ENCODE measurements around the gene RUFY3.

The RUFY3 gene

GRCh38 chr4:70712150-70712549 lies 9.6 kb upstream of the RUFY3 start:
- H3K4me1 ChIP-seq, result peaks cover 24 to 89% (median 37%) of the 10 kb centered on the region in 10 experiments
- H3K27me3 ChIP-seq, result no peaks in the 10 kb centered on the region
- peaks cover 0 to 24% (median 0%) of the 10 kb centered on the region in 11 experiments; a peak in 4 of 22 replicates for H4K20me1 ChIP-seq
- H3K9ac ChIP-seq, result no peak overlapping the region
- no peak overlapping the region for H3K4me3 ChIP-seq
- no peaks in the 10 kb centered on the region for H3K9me3 ChIP-seq (replicated peaks in 1 of 11)
- TF ChIP-seq Cebpa-rat (IDR thresholded peaks at IDR 0.05), result no peak
- no peak overlapping the region; a peak in 1 of 22 replicates for H3K27ac ChIP-seq
- no peaks in the 10 kb centered on the region for H3K36me3 ChIP-seq
- H3K4me2 ChIP-seq, result peak overlapping the region in 4 of 11 experiments; percentile 46 to 88 (median 81); a peak in 5 of 22 replicates

- peak overlapping the region; percentile 15 to 90 (median 73) for H3K4me2 ChIP-seq
These were observed 8.9 kb upstream of the RUFY3 start for GRCh38 chr4:70712604-70713452.

DNA sequence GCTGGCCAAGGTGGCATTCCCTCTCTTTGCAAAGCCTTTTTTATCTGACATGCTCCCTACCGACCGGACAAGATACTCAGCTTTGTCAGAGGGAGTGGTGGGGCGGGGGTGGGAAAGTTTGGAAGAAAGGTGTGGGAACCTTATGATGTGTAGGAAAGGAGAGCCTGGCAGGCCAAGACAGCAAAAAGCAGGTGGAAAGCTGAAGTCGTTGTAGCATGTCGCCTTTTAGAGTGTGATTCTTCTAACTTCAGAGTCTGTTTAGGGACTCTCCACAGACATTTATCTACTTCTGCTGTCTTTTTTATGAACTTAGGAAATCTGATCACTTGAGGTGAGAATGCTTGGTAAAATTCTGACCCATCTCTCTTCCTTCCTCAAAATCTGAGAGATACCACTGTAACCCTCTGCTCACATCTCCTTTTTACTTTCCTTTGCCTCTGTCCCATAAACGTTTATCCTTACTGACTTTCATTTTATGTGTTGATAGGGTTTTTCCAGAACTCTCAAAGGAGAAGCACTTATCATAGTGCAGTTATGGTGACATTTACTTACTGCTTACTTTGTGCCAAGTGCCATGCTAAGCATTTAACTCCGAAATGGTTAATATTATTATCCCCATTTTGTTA lies 8.2 kb upstream of the RUFY3 start:
- Histone ChIP-seq H3K9ac (peak overlapping the region in 6 of 11 experiments; percentile 2 to 65 (median 50); a peak in 9 of 22 replicates), H3K27me3 (no peaks in the 10 kb centered on the region), H3K4me3 (peak overlapping the region in 3 of 10 experiments; percentile 4 to 20 (median 16); a peak in 1 of 20 replicates), H3K4me2 (peak overlapping the region; percentile 15 to 90 (median 73)), H4K20me1 (peaks cover 0 to 21% (median 0%) of the 10 kb centered on the region in 11 experiments; a peak in 3 of 22 replicates), H3K27ac (peak overlapping the region in 9 of 11 experiments; percentile 18 to 81 (median 61); a peak in 13 of 22 replicates), H3K4me1 (peaks cover 22 to 90% (median 33%) of the 10 kb centered on the region in 10 experiments), H3K36me3 (no peaks in the 10 kb centered on the region), H3K9me3 (replicated peaks in 1 of 11) (no peaks in the 10 kb centered on the region)
- no peak for TF ChIP-seq Cebpa-rat (IDR thresholded peaks at IDR 0.05)

More at GRCh38 chr4:70712604-70713452, 8.9 kb upstream of the RUFY3 start:
- H4K20me1 ChIP-seq, result peaks cover 0 to 21% (median 0%) of the 10 kb centered on the region in 11 experiments; a peak in 3 of 22 replicates
- H3K4me3 ChIP-seq, result peak overlapping the region in 3 of 10 experiments; percentile 4 to 20 (median 16); a peak in 1 of 20 replicates
- peak overlapping the region in 6 of 11 experiments; percentile 2 to 65 (median 49); a peak in 8 of 22 replicates for H3K9ac ChIP-seq
- TF ChIP-seq Cebpa-rat (IDR thresholded peaks at IDR 0.05), result no peak
- H3K9me3 ChIP-seq (replicated peaks in 1 of 11), result no peaks in the 10 kb centered on the region
- peak overlapping the region in 9 of 11 experiments; percentile 18 to 81 (median 61); a peak in 12 of 22 replicates for H3K27ac ChIP-seq
- H3K36me3 ChIP-seq, result no peaks in the 10 kb centered on the region
- H3K27me3 ChIP-seq, result no peaks in the 10 kb centered on the region
- peaks cover 22 to 89% (median 33%) of the 10 kb centered on the region in 10 experiments for H3K4me1 ChIP-seq

DNA sequence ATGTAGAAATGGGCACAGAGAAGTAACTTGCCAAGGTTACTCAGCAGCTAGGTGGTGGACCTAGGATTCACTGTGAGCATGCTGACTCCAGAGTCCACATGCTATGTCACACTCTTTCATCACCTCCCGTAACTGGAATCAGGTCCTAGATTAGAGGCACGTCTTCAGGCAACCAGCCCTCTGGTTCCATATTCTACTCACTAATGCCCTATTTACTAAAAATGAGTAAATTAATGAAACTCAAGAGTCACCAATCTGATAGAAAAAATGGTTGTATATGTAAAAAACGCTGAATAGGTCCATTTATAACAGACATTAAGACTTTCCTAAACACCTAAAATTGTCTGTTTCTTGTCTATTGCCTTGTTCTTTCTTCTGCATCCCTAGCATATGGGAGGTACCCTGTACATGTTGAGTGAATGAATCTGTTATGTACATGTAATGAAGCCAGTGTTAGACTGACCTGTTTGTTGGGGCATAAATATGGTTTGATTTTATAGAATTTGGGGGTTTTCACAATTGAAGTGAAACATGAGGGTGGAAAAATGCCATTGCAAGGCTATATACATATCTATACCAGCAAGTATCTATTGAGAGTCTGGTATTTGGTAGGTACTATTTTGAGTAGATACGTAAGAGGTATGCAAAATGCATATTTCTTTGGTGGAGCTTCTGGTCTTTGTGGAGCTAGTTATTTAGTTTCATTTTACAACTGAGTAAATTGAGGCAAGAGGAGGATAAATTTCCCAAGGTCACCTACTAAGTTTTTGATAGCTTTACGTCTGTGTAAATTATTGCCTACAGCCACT lies 7.5 kb upstream of the RUFY3 start:
- Histone ChIP-seq H3K4me1 (peaks cover 22 to 90% (median 36%) of the 10 kb centered on the region in 10 experiments), H3K9ac (peak overlapping the region in 5 of 11 experiments; percentile 43 to 65 (median 54); a peak in 7 of 22 replicates), H3K9me3 (replicated peaks in 1 of 11) (no peaks in the 10 kb centered on the region), H3K36me3 (no peaks in the 10 kb centered on the region), H3K27ac (peak overlapping the region in 7 of 11 experiments; percentile 46 to 81 (median 68); a peak in 11 of 22 replicates), H3K4me2 (peak overlapping the region; percentile 7 to 90 (median 73); a peak in 20 of 22 replicates), H4K20me1 (peaks cover 0 to 20% (median 0%) of the 10 kb centered on the region in 11 experiments; a peak in 3 of 22 replicates), H3K27me3 (no peaks in the 10 kb centered on the region), H3K4me3 (no peak overlapping the region)
- TF ChIP-seq Cebpa-rat (IDR thresholded peaks at IDR 0.05), result no peak

DNA sequence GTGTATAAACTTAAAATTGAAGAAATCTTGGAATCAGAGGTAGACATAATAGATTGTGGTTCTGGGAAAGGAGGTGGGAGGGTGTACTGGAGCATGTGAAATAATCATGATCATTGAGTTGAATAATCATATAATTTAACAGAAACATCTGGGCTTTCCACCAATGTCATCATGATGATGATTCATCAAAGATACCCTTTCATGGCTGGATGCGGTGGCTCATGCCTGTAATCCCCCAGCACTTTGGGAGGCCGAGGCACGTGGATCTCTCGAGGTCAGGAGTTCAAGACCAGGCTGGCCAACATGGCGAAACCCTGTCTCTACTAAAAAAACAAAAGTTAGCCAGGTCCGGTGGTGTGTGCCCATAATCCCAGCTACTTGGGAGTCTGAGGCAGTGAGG lies 6.7 kb upstream of the RUFY3 start:
- Histone ChIP-seq H3K4me2 (peak overlapping the region in 8 of 11 experiments; percentile 1 to 90 (median 64); a peak in 12 of 22 replicates), H3K27me3 (no peaks in the 10 kb centered on the region), H3K9me3 (replicated peaks in 1 of 11) (no peaks in the 10 kb centered on the region), H4K20me1 (peaks cover 0 to 24% (median 0%) of the 10 kb centered on the region in 11 experiments; a peak in 3 of 22 replicates), H3K27ac (peak overlapping the region in 7 of 11 experiments; percentile 22 to 81 (median 68); a peak in 10 of 22 replicates), H3K4me3 (no peak overlapping the region), H3K9ac (peak overlapping the region in 2 of 11 experiments; percentile 23 to 56; a peak in 3 of 22 replicates), H3K36me3 (no peaks in the 10 kb centered on the region), H3K4me1 (peaks cover 22 to 92% (median 37%) of the 10 kb centered on the region in 10 experiments)
- no peak for TF ChIP-seq Cebpa-rat (IDR thresholded peaks at IDR 0.05)

DNA sequence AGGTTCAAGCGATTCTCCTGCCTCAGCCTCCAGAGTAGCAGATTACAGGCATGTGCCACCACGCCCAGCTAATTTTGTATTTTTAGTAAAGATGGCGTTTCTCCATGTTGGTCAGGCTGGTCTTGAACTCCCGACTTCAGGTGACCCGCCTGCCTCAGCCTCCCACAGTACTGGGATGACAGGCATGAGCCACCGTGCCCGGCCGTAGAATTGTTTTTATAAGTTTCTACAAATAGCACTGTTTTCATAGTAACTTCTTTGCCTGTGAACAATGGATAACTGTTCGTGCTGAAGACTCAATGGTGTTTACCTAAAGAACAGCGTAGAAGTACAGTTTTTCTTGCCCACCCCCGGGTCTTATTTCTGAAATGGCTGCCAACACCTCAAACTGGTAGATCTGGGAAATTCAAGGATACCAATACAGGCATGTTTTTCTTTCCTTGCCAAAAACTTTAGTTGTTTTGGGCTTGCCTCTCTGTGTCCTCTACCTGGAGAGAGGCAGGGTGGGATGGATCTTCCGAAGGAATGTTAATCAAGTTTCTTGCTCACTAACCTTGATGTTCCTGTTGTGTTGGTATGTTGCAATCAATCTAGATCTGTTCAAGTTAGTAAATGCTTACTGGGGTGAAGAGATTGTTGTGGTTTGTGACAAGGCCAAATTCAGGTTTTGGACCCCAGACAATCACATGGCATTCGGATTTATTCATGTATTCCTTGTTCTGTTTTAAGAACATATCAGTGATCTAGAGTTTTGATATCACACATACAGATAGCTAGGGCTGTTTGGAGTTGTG lies 2.8 kb upstream of the RUFY3 start:
- Histone ChIP-seq H3K4me3 (no peak overlapping the region), H3K4me2 (peak overlapping the region in 2 of 11 experiments; percentile 1 to 11; a peak in 4 of 22 replicates), H3K4me1 (peaks cover 21 to 74% (median 34%) of the 10 kb centered on the region in 10 experiments), H3K36me3 (no peaks in the 10 kb centered on the region), H3K27ac (no peak overlapping the region), H3K9me3 (replicated peaks in 1 of 11) (no peaks in the 10 kb centered on the region), H3K9ac (no peak overlapping the region), H4K20me1 (peaks cover 0 to 14% (median 0%) of the 10 kb centered on the region in 11 experiments; a peak in 2 of 22 replicates), H3K27me3 (no peaks in the 10 kb centered on the region)
- peak in 2 of 11 experiments; percentile 17 to 41; a peak in 2 of 22 replicates for TF ChIP-seq Cebpa-rat (IDR thresholded peaks at IDR 0.05)

- no peak overlapping the region; a peak in 1 of 22 replicates for H3K27ac ChIP-seq
- H3K4me2 ChIP-seq, result peak overlapping the region; percentile 7 to 73 (median 43); a peak in 19 of 22 replicates
- H3K4me1 ChIP-seq, result peaks cover 11 to 41% (median 15%) of the 10 kb centered on the region in 10 experiments
- H4K20me1 ChIP-seq, result peaks cover 0 to 12% (median 0%) of the 10 kb centered on the region in 11 experiments; a peak in 2 of 22 replicates
- no peak for TF ChIP-seq Cebpa-rat (IDR thresholded peaks at IDR 0.05)
- H3K4me3 ChIP-seq, result no peak overlapping the region
- H3K27me3 ChIP-seq, result no peaks in the 10 kb centered on the region
- H3K36me3 ChIP-seq, result no peaks in the 10 kb centered on the region; a peak in 1 of 22 replicates
- H3K9me3 ChIP-seq (replicated peaks in 1 of 11), result no peaks in the 10 kb centered on the region
- no peak overlapping the region for H3K9ac ChIP-seq
These were observed 531 bp downstream of the RUFY3 start for GRCh38 chr4:70722199-70722791.

Data from BLaER1 treated with 17β-estradiol and CSF1 and Interleukin-3, amounts not matched to agents 10 nM and 100 nM (cell line).